RWPE1 (cell line): Measurements from ENCODE around the gene VAMP7.
A peak's percentile ranks its signal among the peaks of the same experiment; 100 is the strongest.
"Not testable (repeated sequence)": the region's sequence is repeated elsewhere in the genome, so short reads cannot be mapped to it uniquely, and the experiment has no call there.

Experiments used
- CTCF ChIA-PET: fragments of 350-600 bp; sonication (Branson Sonifier 250); formaldehyde crosslinking; extraction: SDS; loops from one replicate; lab custom pipeline; 2021; lab: Yijun Ruan, JAX
- POLR2A ChIA-PET: fragments of 400-600 bp; formaldehyde crosslinking; extraction: SDS; loops from one replicate; lab custom pipeline; 2020; ENCODE audit warnings: antibody characterized with exemption; ENCODE audit not compliant: low non-redundant PET; lab: Yijun Ruan, JAX
- DNase-seq: peaks from one replicate; pipeline ENCODE4 v3.0.0; 2012; ENCODE audit warnings: low spot score
- H3K27ac ChIP-seq: fragments of 450-650 bp; 2 replicates; pipeline ENCODE4 v1.5.1; 2017
- TF ChIP-seq, protein P1 (sequence below): fragments of 450-650 bp; conservative IDR thresholded peaks from 2 replicates; pipeline ENCODE4 v1.5.1; 2017; ENCODE audit warnings: low read depth, mild to moderate bottlenecking

The VAMP7 gene

GRCh38 chrX:155896512-155896911 is 15.4 kb downstream of the VAMP7 start:
- ChIA-PET POLR2A (no interaction called here), CTCF (no interaction called here)
- H3K27ac ChIP-seq, result no peak overlapping the region
- DNase-seq, result no peak
- TF ChIP-seq, protein P1, sequence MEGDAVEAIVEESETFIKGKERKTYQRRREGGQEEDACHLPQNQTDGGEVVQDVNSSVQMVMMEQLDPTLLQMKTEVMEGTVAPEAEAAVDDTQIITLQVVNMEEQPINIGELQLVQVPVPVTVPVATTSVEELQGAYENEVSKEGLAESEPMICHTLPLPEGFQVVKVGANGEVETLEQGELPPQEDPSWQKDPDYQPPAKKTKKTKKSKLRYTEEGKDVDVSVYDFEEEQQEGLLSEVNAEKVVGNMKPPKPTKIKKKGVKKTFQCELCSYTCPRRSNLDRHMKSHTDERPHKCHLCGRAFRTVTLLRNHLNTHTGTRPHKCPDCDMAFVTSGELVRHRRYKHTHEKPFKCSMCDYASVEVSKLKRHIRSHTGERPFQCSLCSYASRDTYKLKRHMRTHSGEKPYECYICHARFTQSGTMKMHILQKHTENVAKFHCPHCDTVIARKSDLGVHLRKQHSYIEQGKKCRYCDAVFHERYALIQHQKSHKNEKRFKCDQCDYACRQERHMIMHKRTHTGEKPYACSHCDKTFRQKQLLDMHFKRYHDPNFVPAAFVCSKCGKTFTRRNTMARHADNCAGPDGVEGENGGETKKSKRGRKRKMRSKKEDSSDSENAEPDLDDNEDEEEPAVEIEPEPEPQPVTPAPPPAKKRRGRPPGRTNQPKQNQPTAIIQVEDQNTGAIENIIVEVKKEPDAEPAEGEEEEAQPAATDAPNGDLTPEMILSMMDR, result no peak

GRCh38 chrX:155899366-155899765 is 18.2 kb downstream of the VAMP7 start:
- ChIA-PET POLR2A (no interaction called here), CTCF (no interaction called here)
- no peak for DNase-seq
- H3K27ac ChIP-seq, result no peak overlapping the region
- TF ChIP-seq, protein P1, result no peak

DNA sequence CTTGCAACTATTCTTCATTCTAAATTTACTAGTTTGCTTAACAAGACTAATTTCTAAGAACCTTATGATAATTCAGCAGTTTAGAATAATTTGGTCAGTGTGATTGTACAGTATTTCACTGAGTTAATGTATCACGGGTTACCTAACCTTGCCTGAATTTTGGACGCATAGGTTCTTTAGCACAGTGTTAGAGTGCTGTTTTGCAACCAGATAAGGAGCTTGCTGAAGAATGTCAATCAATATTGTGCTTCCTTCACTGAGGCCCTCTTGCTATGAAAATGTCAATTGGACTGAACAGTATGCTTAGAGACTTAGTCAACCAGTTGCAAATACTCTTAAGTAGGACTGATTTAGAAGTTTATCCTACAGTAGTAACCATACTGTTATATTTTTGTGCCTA is 19.6 kb downstream of the VAMP7 start:
- H3K27ac ChIP-seq, result no peak overlapping the region
- ChIA-PET CTCF (no interaction called here), POLR2A (no interaction called here)
- TF ChIP-seq, protein P1, result no peak
- DNase-seq, result no peak

DNA sequence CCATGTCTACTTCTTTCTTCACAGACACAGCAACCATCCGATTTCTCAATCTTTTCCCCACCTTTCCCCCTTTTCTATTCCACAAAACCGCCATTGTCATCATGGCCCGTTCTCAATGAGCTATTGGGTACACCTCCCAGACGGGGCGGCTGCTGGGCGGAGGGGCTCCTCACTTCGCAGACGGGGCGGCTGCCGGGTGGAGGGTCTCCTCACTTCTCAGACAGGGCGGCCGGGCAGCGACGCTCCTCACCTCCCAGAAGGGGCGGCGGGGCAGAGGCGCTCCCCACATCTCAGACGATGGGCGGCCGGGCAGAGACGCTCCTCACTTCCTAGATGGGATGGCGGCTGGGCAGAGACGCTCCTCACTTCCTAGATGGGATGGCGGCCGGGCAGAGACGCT is 26.5 kb downstream of the VAMP7 start:
- H3K27ac ChIP-seq, POLR2A ChIA-PET, DNase-seq, CTCF ChIA-PET: not testable (repeated sequence)

GRCh38 chrX:155923200-155923599 is 42.1 kb downstream of the VAMP7 start:
- CTCF ChIA-PET, result no interaction called here
- POLR2A ChIA-PET, result no interaction called here
- TF ChIP-seq, protein P1, result no peak

DNA sequence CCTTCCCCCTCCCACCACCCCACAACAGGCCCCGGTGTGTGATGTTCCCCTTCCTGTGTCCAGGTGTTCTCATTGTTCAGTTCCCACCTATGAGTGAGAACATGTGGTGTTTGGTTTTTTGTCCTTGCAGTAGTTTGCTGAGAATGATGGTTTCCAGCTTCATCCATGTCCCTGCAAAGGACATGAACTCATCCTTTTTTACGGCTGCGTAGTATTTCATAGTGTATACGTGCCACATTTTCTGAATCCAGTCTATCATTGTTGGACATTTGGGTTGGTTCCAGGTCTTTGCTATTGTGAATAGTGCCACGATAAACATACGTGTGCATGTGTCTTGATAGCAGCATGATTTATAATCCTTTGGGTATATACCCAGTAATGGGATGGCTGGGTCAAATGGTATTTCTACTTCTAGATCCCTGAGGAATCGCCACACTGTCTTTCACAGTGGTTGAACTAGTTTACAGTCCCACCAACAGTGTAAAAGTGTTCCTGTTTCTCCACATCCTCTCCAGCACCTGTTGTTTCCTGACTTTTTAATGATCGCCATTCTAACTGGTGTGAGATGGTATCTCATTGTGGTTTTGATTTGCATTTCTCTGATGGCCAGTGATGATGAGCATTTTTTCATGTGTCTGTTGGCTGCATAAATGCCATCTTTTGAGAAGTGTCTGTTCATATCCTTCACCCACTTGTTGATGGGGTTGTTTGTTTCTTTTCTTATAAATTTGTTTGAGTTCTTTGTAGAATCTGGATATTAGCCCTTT is 49.9 kb downstream of the VAMP7 start:
- DNase-seq, POLR2A ChIA-PET, CTCF ChIA-PET, H3K27ac ChIP-seq: not testable (repeated sequence)

More at GRCh38 chrX:155923200-155923599, 42.1 kb downstream of the VAMP7 start:
- DNase-seq, result no peak
- no peak overlapping the region for H3K27ac ChIP-seq

DNA sequence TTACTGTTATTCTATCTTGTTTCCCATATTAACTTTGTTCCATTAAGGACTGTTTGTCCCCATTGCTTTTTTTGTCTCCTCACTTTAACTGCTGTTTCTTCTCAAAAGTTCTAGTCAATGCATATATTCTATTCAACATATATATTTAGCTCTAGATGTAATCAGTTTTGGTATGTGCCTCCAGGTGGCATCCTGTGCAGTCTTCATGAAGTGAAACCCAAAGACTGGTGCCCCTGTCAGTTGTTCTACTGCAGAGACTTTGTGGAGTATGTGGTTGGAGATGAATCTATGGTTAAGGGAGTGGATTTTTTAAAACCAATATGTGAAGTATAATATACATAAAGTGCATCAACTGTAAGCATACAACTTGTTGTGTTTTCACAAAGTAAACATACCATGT is 57.0 kb downstream of the VAMP7 start:
- TF ChIP-seq, protein P1, result no peak
- ChIA-PET CTCF (no interaction called here), POLR2A (no interaction called here)
- no peak for DNase-seq
- no peak overlapping the region for H3K27ac ChIP-seq

DNA sequence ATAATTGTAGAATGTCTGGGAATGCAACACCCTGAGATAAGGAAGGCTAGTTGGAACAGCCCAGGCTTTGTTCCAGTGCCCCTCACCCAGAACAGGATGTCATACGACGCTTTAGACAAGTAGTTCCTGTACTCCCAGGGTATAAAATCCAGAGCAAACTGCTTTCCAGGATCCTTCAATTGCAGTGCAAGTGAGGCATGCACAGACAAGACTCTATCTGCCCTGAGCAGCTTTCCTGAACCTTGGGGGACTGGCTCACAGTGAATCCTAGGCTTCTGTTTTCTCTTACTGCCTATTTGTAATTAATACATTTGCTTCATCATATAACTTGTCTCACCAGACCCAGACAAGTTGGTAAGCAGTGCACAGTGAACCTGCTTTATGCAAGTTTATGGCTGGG is 68.0 kb downstream of the VAMP7 start:
- ChIA-PET POLR2A (no interaction called here), CTCF (no interaction called here)
- H3K27ac ChIP-seq, result no peak overlapping the region
- TF ChIP-seq, protein P1, result no peak
- DNase-seq, result peak; percentile 3
